GM12878 (cell line): ENCODE results near the gene CD93. TPM values are rescaled to one million over a fixed set of nuclear protein-coding genes. Genes with fewer than 3 reads are reported as not detected.

Source experiments
- ATAC-seq: fragments of 200-7000 bp; cut with Tn5 transposase; 3 replicates; pipeline ENCODE4 v1.9.1; 2020; ENCODE audit warnings: mild to moderate bottlenecking, moderate library complexity
- BruUV-seq: library from RNA; stranded (reverse); fragments of 400-500 nt; replicated peaks from 2 replicates; lab custom pipeline; 2021; lab: Mats Ljungman, UMichigan
- CTCF ChIA-PET: fragments of 300-600 bp; sonication (Branson Sonifier 250); formaldehyde crosslinking; extraction: SDS; loops from one replicate; lab custom pipeline; 2021; ENCODE audit warnings: inconsistent platforms; lab: Yijun Ruan, JAX
- POLR2A ChIA-PET: fragments of 350-600 bp; formaldehyde crosslinking; extraction: SDS; loops from one replicate; lab custom pipeline; 2021; ENCODE audit warnings: inconsistent platforms; lab: Charles Lee
- RAD21 ChIA-PET: fragments of 300-600 bp; sonication (Branson Sonifier 250); formaldehyde crosslinking; loops from one replicate; lab custom pipeline; 2023; ENCODE audit warnings: antibody characterized with exemption; ENCODE audit not compliant: unreplicated experiment; lab: Charles Lee
- SMC1A ChIA-PET: fragments of 300-600 bp; sonication (Branson Sonifier 250); formaldehyde crosslinking; loops from one replicate; lab custom pipeline; 2023; ENCODE audit not compliant: unreplicated experiment, uncharacterized antibody; lab: Charles Lee
- DNase-seq: peaks from one replicate; pipeline ENCODE4 v3.0.0-alpha.2; 2011; ENCODE audit warnings: low read depth, low spot score
- FAIRE-seq: peaks from 3 replicates; lab custom pipeline; 2011; peaks lifted over from hg19 to GRCh38; lab: Jason Lieb, UNC
- H2AFZ ChIP-seq: 2 replicates; pipeline ENCODE4 v1.6.0; 2011; ENCODE audit warnings: low read depth, low read length, control low read depth; ENCODE audit not compliant: control insufficient read depth
- H3K27ac ChIP-seq: 2 replicates; pipeline ENCODE4 v1.5.1; 2011; ENCODE audit warnings: control low read depth; ENCODE audit not compliant: control insufficient read depth, insufficient read depth
- H3K27me3 ChIP-seq, 2 experiments: replicated peaks in 1 of 2; 2 replicates each; pipeline versions ENCODE4 v1.6.0 to v1.6.1; 2011; ENCODE audit warnings: low read length in 1 of 2; ENCODE audit not compliant: control insufficient read depth in 2 of 2, insufficient read depth in 2 of 2
- H3K36me3 ChIP-seq, 2 experiments: 2 replicates each; pipeline ENCODE4 v1.5.1; 2011; ENCODE audit warnings: low read length in 1 of 2; ENCODE audit not compliant: control insufficient read depth in 2 of 2, insufficient read depth in 2 of 2
- H3K4me1 ChIP-seq: 2 replicates; pipeline ENCODE4 v1.6.1; 2011; ENCODE audit warnings: mild to moderate bottlenecking, low read length, moderate library complexity, mixed read lengths; ENCODE audit not compliant: control insufficient read depth, insufficient read depth
- H3K4me2 ChIP-seq: 2 replicates; pipeline ENCODE4 v1.6.0; 2011; ENCODE audit warnings: control low read depth; ENCODE audit not compliant: control insufficient read depth, insufficient read depth
- H3K4me3 ChIP-seq: fragments of 200-600 bp; sonication (generic); 2 replicates; pipeline ENCODE4 v1.5.1; 2016
- H3K79me2 ChIP-seq: 2 replicates; pipeline ENCODE4 v1.6.0; 2011; ENCODE audit warnings: low read length; ENCODE audit not compliant: control insufficient read depth, insufficient read depth
- H3K9ac ChIP-seq: 2 replicates; pipeline ENCODE4 v1.8.0; 2011; ENCODE audit warnings: low read length, control low read depth, mixed read lengths; ENCODE audit not compliant: control insufficient read depth, insufficient read depth
- H3K9me3 ChIP-seq: replicated peaks from 3 replicates; pipeline ENCODE4 v1.5.1; 2011; ENCODE audit warnings: mild to moderate bottlenecking, low read length; ENCODE audit not compliant: control insufficient read depth, insufficient read depth
- H4K20me1 ChIP-seq: 2 replicates; pipeline ENCODE4 v1.6.0; 2011; ENCODE audit not compliant: control insufficient read depth, insufficient read depth
- DPF2 ChIP-seq: fragments of 450-650 bp; IDR thresholded peaks from 2 replicates; pipeline ENCODE4 v1.6.1; 2017; ENCODE audit warnings: mild to moderate bottlenecking
- HDAC2 ChIP-seq: fragments of 200-600 bp; sonication (generic); IDR thresholded peaks from 2 replicates; pipeline ENCODE4 v1.6.1; 2017
- HDGF ChIP-seq: fragments of 450-650 bp; IDR thresholded peaks from 2 replicates; pipeline ENCODE4 v1.6.1; 2016; ENCODE audit warnings: antibody characterized with exemption
- RAD51 ChIP-seq: fragments of 450-650 bp; IDR thresholded peaks from 2 replicates; pipeline ENCODE4 v1.6.1; 2016; ENCODE audit warnings: moderate library complexity, mild to moderate bottlenecking, inconsistent platforms
- TCF3 ChIP-seq: IDR thresholded peaks from 2 replicates; pipeline ENCODE4 v1.6.1; 2012; ENCODE audit warnings: low read depth, mild to moderate bottlenecking, low read length, borderline replicate concordance; ENCODE audit not compliant: insufficient read depth
- WGBS: methylation state at CpG from one replicate; pipeline ENCODE4 v1.1.6; 2016; ENCODE audit warnings: low lambda C conversion rate; ENCODE audit not compliant: insufficient replicate concordance, insufficient coverage; ENCODE audit errors: missing lambda C conversion rate; 5-methylcytosine and 5-hydroxymethylcytosine counted together
- in situ Hi-C: fragments of 300-500 bp; cut with MboI; formaldehyde crosslinking; loops from 9 replicates; pipeline ENCODE4 v1.14.3; 2018; ENCODE audit warnings: mixed read lengths
- intact Hi-C: fragments of 100-400 bp; cut with micrococcal nuclease; formaldehyde crosslinking; loops from one replicate; pipeline ENCODE4 v1.14.2; 2022; ENCODE audit not compliant: unreplicated experiment
- polyA plus RNA-seq, 11 experiments: library from polyadenylated mRNA; depleted of rRNA in 4 of 11; unstranded in 6 of 11; stranded (reverse) in 5 of 11; fragments of >200 nt; fragmentation: Nextera tagmentation in 4 of 11; fragmentation: Illumina TruSeq in 1 of 11; extraction: Ambion mirVana in 4 of 11; extraction: Trizol in 1 of 11; gene quantifications; 1 replicate in 1 of 11; 2 replicates in 10 of 11; pipeline versions ENCODE4 v1.2.1 to v1.2.3, GENCODE V29; 2011 to 2016; ENCODE audit warnings: inconsistent platforms in 2 of 11, missing spikeins in 2 of 11, low read depth in 1 of 11
- total RNA-seq, 4 experiments: library from RNA; depleted of rRNA in 3 of 4; stranded (reverse); fragments of >200 nt in 3 of 4; fragmentation: Illumina TruSeq in 1 of 4; extraction: Trizol in 1 of 4; gene quantifications; 2 replicates each; pipeline versions ENCODE4 v1.2.1 to v1.2.3, GENCODE V29; 2013 to 2021
- TF ChIP-seq, protein P1 (sequence below): IDR thresholded peaks from 2 replicates; pipeline ENCODE4 v1.6.1; 2012; ENCODE audit warnings: improper control_type of control experiment, low read depth, low read length; ENCODE audit not compliant: insufficient replicate concordance
- TF ChIP-seq, protein P2 (sequence below): fragments of 450-650 bp; IDR thresholded peaks from 2 replicates; pipeline ENCODE4 v1.6.1; 2017; ENCODE audit warnings: mild to moderate bottlenecking, low read depth, inconsistent platforms; ENCODE audit not compliant: poor library complexity, severe bottlenecking
- TF ChIP-seq, protein P3 (sequence below): IDR thresholded peaks from 2 replicates; pipeline ENCODE4 v1.6.1; 2011; ENCODE audit warnings: borderline replicate concordance, low read depth, mild to moderate bottlenecking, moderate library complexity, low read length; ENCODE audit not compliant: insufficient read depth, poor library complexity, severe bottlenecking

The CD93 gene
- total and polyA plus RNA-seq, 10 of the 15 experiments (the other 5 are each of a cell fraction or from before 2014, with no cell fraction given): 0.20 to 2.7 (median 0.92) TPM

DNA sequence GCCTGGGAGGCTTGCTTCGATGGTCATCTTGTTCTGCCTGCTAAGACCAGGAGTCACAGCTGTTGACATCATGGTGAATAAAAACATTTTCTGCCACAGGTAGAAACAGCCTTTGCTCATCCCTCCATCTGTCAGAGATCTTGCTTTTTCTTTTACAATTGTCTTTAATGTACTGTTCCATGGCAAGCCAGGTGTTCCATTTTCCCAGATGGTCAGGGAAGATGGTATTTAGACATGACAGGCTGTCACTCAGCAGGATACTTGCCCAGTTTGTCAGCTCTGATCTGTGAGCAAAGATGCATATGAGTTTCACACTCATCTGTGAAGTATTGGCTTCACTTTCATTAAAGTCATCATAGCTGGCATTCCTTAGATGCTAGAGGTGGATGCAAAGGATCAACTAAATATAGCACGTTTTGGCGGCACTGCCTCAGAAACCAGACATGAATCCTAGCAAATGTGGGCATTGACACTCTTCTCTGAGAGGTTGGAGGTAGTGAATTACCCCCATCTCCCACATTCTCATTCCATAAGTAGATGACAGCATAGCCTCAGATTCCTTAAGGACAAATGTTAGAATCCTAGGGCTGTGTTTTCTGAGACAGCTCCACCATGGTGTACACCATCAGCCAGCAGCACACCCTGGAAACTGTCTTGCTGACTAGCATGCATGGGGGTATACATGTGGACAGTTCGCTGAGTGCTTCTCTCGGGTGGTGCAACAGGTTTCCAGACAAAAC, 46.8 kb downstream of the CD93 start (continued):
- TF ChIP-seq DPF2: no peak
- TF ChIP-seq HDGF: no peak
- TF ChIP-seq HDAC2: no peak
- TF ChIP-seq, all 136 proteins: peak for 0

DNA sequence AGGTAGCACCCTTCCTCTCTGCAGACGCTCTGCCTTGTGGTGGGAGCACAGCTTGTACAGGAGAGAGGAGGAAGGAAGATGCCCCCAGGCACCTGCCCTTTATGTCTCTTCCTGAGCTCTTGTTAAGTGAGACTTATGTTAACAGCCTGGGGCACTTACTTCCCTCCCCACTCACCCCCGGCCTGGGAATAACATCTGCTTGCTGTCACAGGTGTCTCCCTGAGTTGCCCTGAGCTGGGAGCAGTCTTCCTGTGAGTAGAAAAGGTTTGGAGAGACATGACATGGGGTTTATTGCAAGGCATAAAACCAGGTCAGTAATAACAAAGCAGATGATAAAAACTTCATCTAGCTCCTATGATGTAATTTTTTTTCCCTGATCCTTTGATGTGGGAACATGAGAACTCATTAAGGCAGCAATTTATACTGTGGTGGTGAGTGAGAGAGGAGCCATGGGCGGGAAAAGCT, 49.1 kb downstream of the CD93 start:
- ChIA-PET RAD21 (no interaction called here), SMC1A (interaction anchor here (0.6 kb wide), 1 partner anchor 292 kb away, joined by 3 read pairs; no protein-coding TSS in a partner anchor), POLR2A (no interaction called here), CTCF (no interaction called here)
- in situ Hi-C loops (no loop called here), intact Hi-C loops (no loop called here)
- BruUV-seq: no TSS peak
- FAIRE-seq (no peak), DNase-seq (no peak), ATAC-seq (no peak)
- WGBS: 4% methylated on average over 3 of the region's 3 CpGs
- Histone ChIP-seq H3K36me3 (no peaks in the 10 kb centered on the region), H3K9ac (no peak overlapping the region), H3K79me2 (no peaks in the 10 kb centered on the region), H3K4me2 (no peak overlapping the region), H4K20me1 (no peaks in the 10 kb centered on the region), H3K9me3 (no peaks in the 10 kb centered on the region), H3K27ac (no peak overlapping the region), H3K27me3 (no peaks in the 10 kb centered on the region; a peak in 1 of 4 replicates), H2AFZ (no peak overlapping the region), H3K4me1 (no peaks in the 10 kb centered on the region), H3K4me3 (no peak overlapping the region)
- TF ChIP-seq TCF3 (no peak), RAD51 (no peak)
- TF ChIP-seq, protein P1, sequence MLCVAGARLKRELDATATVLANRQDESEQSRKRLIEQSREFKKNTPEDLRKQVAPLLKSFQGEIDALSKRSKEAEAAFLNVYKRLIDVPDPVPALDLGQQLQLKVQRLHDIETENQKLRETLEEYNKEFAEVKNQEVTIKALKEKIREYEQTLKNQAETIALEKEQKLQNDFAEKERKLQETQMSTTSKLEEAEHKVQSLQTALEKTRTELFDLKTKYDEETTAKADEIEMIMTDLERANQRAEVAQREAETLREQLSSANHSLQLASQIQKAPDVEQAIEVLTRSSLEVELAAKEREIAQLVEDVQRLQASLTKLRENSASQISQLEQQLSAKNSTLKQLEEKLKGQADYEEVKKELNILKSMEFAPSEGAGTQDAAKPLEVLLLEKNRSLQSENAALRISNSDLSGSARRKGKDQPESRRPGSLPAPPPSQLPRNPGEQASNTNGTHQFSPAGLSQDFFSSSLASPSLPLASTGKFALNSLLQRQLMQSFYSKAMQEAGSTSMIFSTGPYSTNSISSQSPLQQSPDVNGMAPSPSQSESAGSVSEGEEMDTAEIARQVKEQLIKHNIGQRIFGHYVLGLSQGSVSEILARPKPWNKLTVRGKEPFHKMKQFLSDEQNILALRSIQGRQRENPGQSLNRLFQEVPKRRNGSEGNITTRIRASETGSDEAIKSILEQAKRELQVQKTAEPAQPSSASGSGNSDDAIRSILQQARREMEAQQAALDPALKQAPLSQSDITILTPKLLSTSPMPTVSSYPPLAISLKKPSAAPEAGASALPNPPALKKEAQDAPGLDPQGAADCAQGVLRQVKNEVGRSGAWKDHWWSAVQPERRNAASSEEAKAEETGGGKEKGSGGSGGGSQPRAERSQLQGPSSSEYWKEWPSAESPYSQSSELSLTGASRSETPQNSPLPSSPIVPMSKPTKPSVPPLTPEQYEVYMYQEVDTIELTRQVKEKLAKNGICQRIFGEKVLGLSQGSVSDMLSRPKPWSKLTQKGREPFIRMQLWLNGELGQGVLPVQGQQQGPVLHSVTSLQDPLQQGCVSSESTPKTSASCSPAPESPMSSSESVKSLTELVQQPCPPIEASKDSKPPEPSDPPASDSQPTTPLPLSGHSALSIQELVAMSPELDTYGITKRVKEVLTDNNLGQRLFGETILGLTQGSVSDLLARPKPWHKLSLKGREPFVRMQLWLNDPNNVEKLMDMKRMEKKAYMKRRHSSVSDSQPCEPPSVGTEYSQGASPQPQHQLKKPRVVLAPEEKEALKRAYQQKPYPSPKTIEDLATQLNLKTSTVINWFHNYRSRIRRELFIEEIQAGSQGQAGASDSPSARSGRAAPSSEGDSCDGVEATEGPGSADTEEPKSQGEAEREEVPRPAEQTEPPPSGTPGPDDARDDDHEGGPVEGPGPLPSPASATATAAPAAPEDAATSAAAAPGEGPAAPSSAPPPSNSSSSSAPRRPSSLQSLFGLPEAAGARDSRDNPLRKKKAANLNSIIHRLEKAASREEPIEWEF: no peak
- TF ChIP-seq, protein P2, sequence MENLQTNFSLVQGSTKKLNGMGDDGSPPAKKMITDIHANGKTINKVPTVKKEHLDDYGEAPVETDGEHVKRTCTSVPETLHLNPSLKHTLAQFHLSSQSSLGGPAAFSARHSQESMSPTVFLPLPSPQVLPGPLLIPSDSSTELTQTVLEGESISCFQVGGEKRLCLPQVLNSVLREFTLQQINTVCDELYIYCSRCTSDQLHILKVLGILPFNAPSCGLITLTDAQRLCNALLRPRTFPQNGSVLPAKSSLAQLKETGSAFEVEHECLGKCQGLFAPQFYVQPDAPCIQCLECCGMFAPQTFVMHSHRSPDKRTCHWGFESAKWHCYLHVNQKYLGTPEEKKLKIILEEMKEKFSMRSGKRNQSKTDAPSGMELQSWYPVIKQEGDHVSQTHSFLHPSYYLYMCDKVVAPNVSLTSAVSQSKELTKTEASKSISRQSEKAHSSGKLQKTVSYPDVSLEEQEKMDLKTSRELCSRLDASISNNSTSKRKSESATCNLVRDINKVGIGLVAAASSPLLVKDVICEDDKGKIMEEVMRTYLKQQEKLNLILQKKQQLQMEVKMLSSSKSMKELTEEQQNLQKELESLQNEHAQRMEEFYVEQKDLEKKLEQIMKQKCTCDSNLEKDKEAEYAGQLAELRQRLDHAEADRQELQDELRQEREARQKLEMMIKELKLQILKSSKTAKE: no peak
- TF ChIP-seq, protein P3, sequence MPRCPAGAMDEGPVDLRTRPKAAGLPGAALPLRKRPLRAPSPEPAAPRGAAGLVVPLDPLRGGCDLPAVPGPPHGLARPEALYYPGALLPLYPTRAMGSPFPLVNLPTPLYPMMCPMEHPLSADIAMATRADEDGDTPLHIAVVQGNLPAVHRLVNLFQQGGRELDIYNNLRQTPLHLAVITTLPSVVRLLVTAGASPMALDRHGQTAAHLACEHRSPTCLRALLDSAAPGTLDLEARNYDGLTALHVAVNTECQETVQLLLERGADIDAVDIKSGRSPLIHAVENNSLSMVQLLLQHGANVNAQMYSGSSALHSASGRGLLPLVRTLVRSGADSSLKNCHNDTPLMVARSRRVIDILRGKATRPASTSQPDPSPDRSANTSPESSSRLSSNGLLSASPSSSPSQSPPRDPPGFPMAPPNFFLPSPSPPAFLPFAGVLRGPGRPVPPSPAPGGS: no peak
